A549 (cell line): ENCODE results near the gene F10. TPM values are rescaled to one million over a fixed set of nuclear protein-coding genes. Genes with fewer than 3 reads are reported as not detected.

ENCODE experiments used
- ATAC-seq, 2 experiments: fragments of 200-7000 bp in 1 of 2; fragments of >200 bp in 1 of 2; cut with Nextera tagmentation in 1 of 2; cut with Tn5 transposase in 1 of 2; 3 replicates each; pipeline versions ENCODE4 v1.8.0 to v1.9.1; 2018 to 2020; ENCODE audit warnings: mild to moderate bottlenecking in 1 of 2, moderate library complexity in 1 of 2
- CTCF ChIA-PET: fragments of 300-600 bp; sonication (Branson Sonifier 250); formaldehyde crosslinking; extraction: SDS; loops from one replicate; lab custom pipeline; 2021; ENCODE audit warnings: antibody characterized with exemption, inconsistent platforms; lab: Yijun Ruan, JAX
- POLR2A ChIA-PET: fragments of 350-600 bp; formaldehyde crosslinking; extraction: SDS; loops from one replicate; lab custom pipeline; 2021; ENCODE audit warnings: antibody characterized with exemption, inconsistent platforms; lab: Yijun Ruan, JAX
- DNase-seq, 2 experiments: peaks; one replicate each; pipeline versions ENCODE4 v3.0.0 to v3.0.0-alpha.2; 2011 to 2016; ENCODE audit warnings: low read depth in 1 of 2, low spot score in 1 of 2
- FAIRE-seq: peaks from 2 replicates; lab custom pipeline; 2011; peaks lifted over from hg19 to GRCh38; lab: Jason Lieb, UNC
- H3K27ac ChIP-seq, 2 experiments: fragments of >200 bp; sonication (Bioruptor Twin); formaldehyde crosslinking; 3 replicates each; pipeline ENCODE4 v1.5.1; 2016 to 2017
- H3K4me1 ChIP-seq: fragments of >200 bp; sonication (Bioruptor Twin); formaldehyde crosslinking; 3 replicates; pipeline ENCODE4 v1.6.1; 2016
- H3K4me2 ChIP-seq: fragments of >200 bp; sonication (Bioruptor Twin); formaldehyde crosslinking; 3 replicates; pipeline ENCODE4 v1.6.1; 2016
- H3K4me3 ChIP-seq: fragments of >200 bp; sonication (Bioruptor Twin); formaldehyde crosslinking; 3 replicates; pipeline ENCODE4 v1.5.1; 2016
- H3K9me3 ChIP-seq: fragments of >200 bp; sonication (Bioruptor Twin); formaldehyde crosslinking; 3 replicates; pipeline ENCODE4 v1.6.1; 2016
- BCL3 ChIP-seq: fragments of >200 bp; sonication (Bioruptor Twin); formaldehyde crosslinking; IDR thresholded peaks from 3 replicates; pipeline ENCODE4 v1.6.1; 2016
- CBX2 ChIP-seq: fragments of 200-600 bp; sonication (generic); IDR thresholded peaks from 2 replicates; pipeline ENCODE4 v1.6.1; 2016; ENCODE audit warnings: low read depth, mild to moderate bottlenecking, borderline replicate concordance
- CHD2 ChIP-seq: fragments of 150-350 bp; IDR thresholded peaks from 2 replicates; pipeline ENCODE4 v1.6.1; 2014; ENCODE audit warnings: low read length; ENCODE audit not compliant: partially characterized antibody
- FOSL2 ChIP-seq, 2 experiments: fragments of 450-650 bp in 1 of 2; fragments of >200 bp in 1 of 2; sonication (Bioruptor Twin) in 1 of 2; formaldehyde crosslinking; IDR thresholded peaks; 2 replicates each; pipeline versions ENCODE4 v1.5.0 to v1.6.1; 2016 to 2020; ENCODE audit warnings: mild to moderate bottlenecking in 1 of 2, moderate library complexity in 1 of 2
- FOXS1 ChIP-seq: fragments of 250-450 bp; sonication (Bioruptor Pico); IDR thresholded peaks from 2 replicates; pipeline ENCODE4 v1.5.0; 2020; ENCODE audit warnings: mild to moderate bottlenecking, moderate library complexity
- HOXA7 ChIP-seq: fragments of 250-450 bp; sonication (Bioruptor Pico); IDR thresholded peaks from 2 replicates; pipeline ENCODE4 v1.5.0; 2020; ENCODE audit warnings: mild to moderate bottlenecking, moderate library complexity
- HOXB5 ChIP-seq: fragments of 250-450 bp; sonication (Bioruptor Pico); IDR thresholded peaks from 2 replicates; pipeline ENCODE4 v1.5.0; 2020; ENCODE audit warnings: mild to moderate bottlenecking, moderate library complexity
- JUNB ChIP-seq: fragments of >200 bp; sonication (Bioruptor Twin); formaldehyde crosslinking; IDR thresholded peaks from 2 replicates; pipeline ENCODE4 v1.6.1; 2016
- MAX ChIP-seq: IDR thresholded peaks from 2 replicates; pipeline ENCODE4 v1.6.1; 2012
- PHF8 ChIP-seq: fragments of 200-600 bp; sonication (generic); IDR thresholded peaks from 2 replicates; pipeline ENCODE4 v1.6.1; 2016; ENCODE audit warnings: low read depth, mild to moderate bottlenecking, antibody characterized with exemption, moderate library complexity, borderline replicate concordance
- POLR2AphosphoS2 ChIP-seq: conservative IDR thresholded peaks from 2 replicates; pipeline ENCODE4 v1.6.1; 2012; ENCODE audit warnings: low read length, improper control_type of control experiment, inconsistent platforms
- USF2 ChIP-seq: fragments of 450-650 bp; IDR thresholded peaks from 2 replicates; pipeline ENCODE4 v1.6.1; 2014; ENCODE audit warnings: antibody characterized with exemption
- ZSCAN20 ChIP-seq: fragments of 250-450 bp; sonication (Bioruptor Pico); IDR thresholded peaks from 2 replicates; pipeline ENCODE4 v1.8.0; 2022; ENCODE audit warnings: mild to moderate bottlenecking, moderate library complexity
- WGBS: methylation state at CpG from one replicate; pipeline ENCODE4 v1.1.6; 2017; ENCODE audit errors: missing lambda C conversion rate; 5-methylcytosine and 5-hydroxymethylcytosine counted together
- polyA plus RNA-seq, 4 experiments: library from polyadenylated mRNA; depleted of rRNA in 3 of 4; stranded (reverse); fragments of >200 nt; fragmentation: RNase III in 1 of 4; extraction: RNeasy Plus Mini Kit Qiagen cat#74134 plus additional on column Dnase treatment in 1 of 4; gene quantifications; 2 replicates in 3 of 4; 3 replicates in 1 of 4; pipeline ENCODE4 v1.2.3, GENCODE V29; 2011 to 2017
- small RNA-seq, 6 experiments: library from RNA; depleted of rRNA; stranded (forward); fragments of <200 nt; gene quantifications; one replicate each; pipeline ENCODE3, GENCODE V24; 2012

The F10 gene
- polyA plus RNA-seq, 2 of the 4 experiments (the other 2 are of a cell fraction): 0.32 TPM; not detected in 1

GRCh38 chr13:113195360-113195759 is 72.8 kb downstream of the F10 start:
- Histone ChIP-seq H3K9me3 (no peaks in the 10 kb centered on the region), H3K27ac (no peak overlapping the region), H3K4me1 (peaks cover 14% of the 10 kb centered on the region; the same call in 2 of the 3 replicates), H3K4me3 (no peak overlapping the region), H3K4me2 (no peak overlapping the region)
- ChIA-PET CTCF (no interaction called here), POLR2A (no interaction called here)
- FAIRE-seq (no peak), ATAC-seq (no peak), DNase-seq (no peak)
- TF ChIP-seq ZSCAN20 (CRISPR knock-in tag) (no peak), FOXS1 (CRISPR knock-in tag) (no peak), MAX (no peak), HOXA7 (CRISPR knock-in tag) (no peak), FOSL2 (IDR thresholded peaks at IDR 0.05) (no peak), FOSL2 (CRISPR knock-in tag; IDR thresholded peaks at IDR 0.05) (no peak), JUNB (no peak), PHF8 (no peak), POLR2AphosphoS2 (no peak), BCL3 (no peak), CBX2 (no peak), CHD2 (no peak), USF2 (no peak)
- WGBS: 90% methylated on average over 6 of the region's 6 CpGs

GRCh38 chr13:113196970-113197737 is 74.6 kb downstream of the F10 start:
- 88% methylated on average over 8 of the region's 9 CpGs for WGBS
- DNase-seq: no peak
- ChIA-PET POLR2A (no interaction called here), CTCF (interaction anchor here (0.6 to 1.8 kb wide), 3 partner anchors 10 to 163 kb away, joined by 3 to 4 read pairs (median 3); no protein-coding TSS in a partner anchor)
- TF ChIP-seq HOXB5 (CRISPR knock-in tag) (no peak), USF2 (no peak)
- ATAC-seq: no peak
- H3K4me3 ChIP-seq: no peak overlapping the region
- peaks cover 14% of the 10 kb centered on the region; the same call in 2 of the 3 replicates for H3K4me1 ChIP-seq
- no peak for FAIRE-seq
- no peaks in the 10 kb centered on the region for H3K9me3 ChIP-seq
- no peak overlapping the region for H3K27ac ChIP-seq
- no peak overlapping the region for H3K4me2 ChIP-seq

Small RNA genes lying within 50 kb of the gene (small RNA-seq; reads per million reads assigned to genes)
- gene AL137002.1: 0 reads per million in 6 experiments

Other genes with a start within 250 kb of the F10 start
- gene MCF2L, start 153.6 kb upstream of the F10 start, polyA plus RNA-seq (2011; rRNA removed): 0.92 and 0.99 TPM in 2 replicates
- 0.16 to 0.37 TPM (median 0.36 TPM) in 3 replicates for gene MCF2L, start 153.6 kb upstream of the F10 start, polyA plus RNA-seq (2017; fragmentation: RNase III; extraction: RNeasy Plus Mini Kit Qiagen cat#74134 plus additional on column Dnase treatment)
- gene F7, start 17.0 kb upstream of the F10 start, polyA plus RNA-seq (2011; rRNA removed): 0.65 and 1.7 TPM in 2 replicates
- 0.26 to 0.44 TPM (median 0.30 TPM) in 3 replicates for gene F7, start 17.0 kb upstream of the F10 start, polyA plus RNA-seq (2017; fragmentation: RNase III; extraction: RNeasy Plus Mini Kit Qiagen cat#74134 plus additional on column Dnase treatment)
- not detected in 2 replicates for gene PROZ, start 35.8 kb downstream of the F10 start, polyA plus RNA-seq (2011; rRNA removed)
- not detected in 3 replicates for gene PROZ, start 35.8 kb downstream of the F10 start, polyA plus RNA-seq (2017; fragmentation: RNase III; extraction: RNeasy Plus Mini Kit Qiagen cat#74134 plus additional on column Dnase treatment)
- gene PCID2, start 85.9 kb downstream of the F10 start, polyA plus RNA-seq (2011; rRNA removed): 68.7 and 71.1 TPM in 2 replicates
- gene PCID2, start 85.9 kb downstream of the F10 start, polyA plus RNA-seq (2017; fragmentation: RNase III; extraction: RNeasy Plus Mini Kit Qiagen cat#74134 plus additional on column Dnase treatment): 37.7 to 39.9 TPM (median 39.1 TPM) in 3 replicates
- gene CUL4A, start 86.8 kb downstream of the F10 start, polyA plus RNA-seq (2011; rRNA removed): 53.2 and 55.4 TPM in 2 replicates
- gene CUL4A, start 86.8 kb downstream of the F10 start, polyA plus RNA-seq (2017; fragmentation: RNase III; extraction: RNeasy Plus Mini Kit Qiagen cat#74134 plus additional on column Dnase treatment): 46.9 to 57.0 TPM (median 49.6 TPM) in 3 replicates
- gene LAMP1, start 174.4 kb downstream of the F10 start, polyA plus RNA-seq (2011; rRNA removed): 58.2 and 58.7 TPM in 2 replicates
- gene LAMP1, start 174.4 kb downstream of the F10 start, polyA plus RNA-seq (2017; fragmentation: RNase III; extraction: RNeasy Plus Mini Kit Qiagen cat#74134 plus additional on column Dnase treatment): 106 to 117 TPM (median 114 TPM) in 3 replicates
- gene GRTP1, start 241.3 kb downstream of the F10 start, polyA plus RNA-seq (2011; rRNA removed): 3.7 and 3.8 TPM in 2 replicates
- 1.7 to 2.2 TPM (median 1.7 TPM) in 3 replicates for gene GRTP1, start 241.3 kb downstream of the F10 start, polyA plus RNA-seq (2017; fragmentation: RNase III; extraction: RNeasy Plus Mini Kit Qiagen cat#74134 plus additional on column Dnase treatment)